ENCODE measurements around the gene HTR2A. TPM values are rescaled to one million over a fixed set of nuclear protein-coding genes. Genes with fewer than 3 reads are reported as not detected.

Gene HTR2A
- total RNA-seq, 1 experiment from 2014 or later: not detected

- H3K9me3 ChIP-seq (ENCODE audit: control insufficient read depth, insufficient read depth, low read depth, low read length): no peaks in the 10 kb centered on the region
- no peak overlapping the region for H3K27ac ChIP-seq (ENCODE audit: low read length)
- H3K4me1 ChIP-seq (ENCODE audit: control insufficient read depth, insufficient read depth, low read length): no peaks in the 10 kb centered on the region
- in situ Hi-C loops (cut with HindIII; ENCODE audit: low pct_unique_long_range_greater_than_20kb, low sequenced_read_pairs): no loop called here
- H3K36me3 ChIP-seq (ENCODE audit: control insufficient read depth, insufficient read depth, low read length): no peaks in the 10 kb centered on the region
- TF ChIP-seq POLR2AphosphoS5 (IDR thresholded peaks at IDR 0.05; ENCODE audit: low read depth, low read length) (no peak), SIN3A (IDR thresholded peaks at IDR 0.05; ENCODE audit: borderline replicate concordance, insufficient read depth, low read depth, low read length) (no peak), TCF7L2 (IDR thresholded peaks at IDR 0.05; ENCODE audit: low read depth, low read length) (no peak)
- TF ChIP-seq, protein P1, sequence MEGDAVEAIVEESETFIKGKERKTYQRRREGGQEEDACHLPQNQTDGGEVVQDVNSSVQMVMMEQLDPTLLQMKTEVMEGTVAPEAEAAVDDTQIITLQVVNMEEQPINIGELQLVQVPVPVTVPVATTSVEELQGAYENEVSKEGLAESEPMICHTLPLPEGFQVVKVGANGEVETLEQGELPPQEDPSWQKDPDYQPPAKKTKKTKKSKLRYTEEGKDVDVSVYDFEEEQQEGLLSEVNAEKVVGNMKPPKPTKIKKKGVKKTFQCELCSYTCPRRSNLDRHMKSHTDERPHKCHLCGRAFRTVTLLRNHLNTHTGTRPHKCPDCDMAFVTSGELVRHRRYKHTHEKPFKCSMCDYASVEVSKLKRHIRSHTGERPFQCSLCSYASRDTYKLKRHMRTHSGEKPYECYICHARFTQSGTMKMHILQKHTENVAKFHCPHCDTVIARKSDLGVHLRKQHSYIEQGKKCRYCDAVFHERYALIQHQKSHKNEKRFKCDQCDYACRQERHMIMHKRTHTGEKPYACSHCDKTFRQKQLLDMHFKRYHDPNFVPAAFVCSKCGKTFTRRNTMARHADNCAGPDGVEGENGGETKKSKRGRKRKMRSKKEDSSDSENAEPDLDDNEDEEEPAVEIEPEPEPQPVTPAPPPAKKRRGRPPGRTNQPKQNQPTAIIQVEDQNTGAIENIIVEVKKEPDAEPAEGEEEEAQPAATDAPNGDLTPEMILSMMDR (IDR thresholded peaks at IDR 0.05): no peak
- TF ChIP-seq, protein P2, sequence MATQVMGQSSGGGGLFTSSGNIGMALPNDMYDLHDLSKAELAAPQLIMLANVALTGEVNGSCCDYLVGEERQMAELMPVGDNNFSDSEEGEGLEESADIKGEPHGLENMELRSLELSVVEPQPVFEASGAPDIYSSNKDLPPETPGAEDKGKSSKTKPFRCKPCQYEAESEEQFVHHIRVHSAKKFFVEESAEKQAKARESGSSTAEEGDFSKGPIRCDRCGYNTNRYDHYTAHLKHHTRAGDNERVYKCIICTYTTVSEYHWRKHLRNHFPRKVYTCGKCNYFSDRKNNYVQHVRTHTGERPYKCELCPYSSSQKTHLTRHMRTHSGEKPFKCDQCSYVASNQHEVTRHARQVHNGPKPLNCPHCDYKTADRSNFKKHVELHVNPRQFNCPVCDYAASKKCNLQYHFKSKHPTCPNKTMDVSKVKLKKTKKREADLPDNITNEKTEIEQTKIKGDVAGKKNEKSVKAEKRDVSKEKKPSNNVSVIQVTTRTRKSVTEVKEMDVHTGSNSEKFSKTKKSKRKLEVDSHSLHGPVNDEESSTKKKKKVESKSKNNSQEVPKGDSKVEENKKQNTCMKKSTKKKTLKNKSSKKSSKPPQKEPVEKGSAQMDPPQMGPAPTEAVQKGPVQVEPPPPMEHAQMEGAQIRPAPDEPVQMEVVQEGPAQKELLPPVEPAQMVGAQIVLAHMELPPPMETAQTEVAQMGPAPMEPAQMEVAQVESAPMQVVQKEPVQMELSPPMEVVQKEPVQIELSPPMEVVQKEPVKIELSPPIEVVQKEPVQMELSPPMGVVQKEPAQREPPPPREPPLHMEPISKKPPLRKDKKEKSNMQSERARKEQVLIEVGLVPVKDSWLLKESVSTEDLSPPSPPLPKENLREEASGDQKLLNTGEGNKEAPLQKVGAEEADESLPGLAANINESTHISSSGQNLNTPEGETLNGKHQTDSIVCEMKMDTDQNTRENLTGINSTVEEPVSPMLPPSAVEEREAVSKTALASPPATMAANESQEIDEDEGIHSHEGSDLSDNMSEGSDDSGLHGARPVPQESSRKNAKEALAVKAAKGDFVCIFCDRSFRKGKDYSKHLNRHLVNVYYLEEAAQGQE (IDR thresholded peaks at IDR 0.05; ENCODE audit: insufficient read depth in 1 of 2, low read depth in 2 of 2, low read length in 1 of 2): no peak
- CTCF ChIA-PET: no interaction called here
- no peaks in the 10 kb centered on the region for H3K27me3 ChIP-seq (ENCODE audit: control insufficient read depth, insufficient read depth, low read length)
- no TSS peak for BruUV-seq (replicated peaks)
- no peak for ATAC-seq
- POLR2A ChIA-PET: no interaction called here
- no peak overlapping the region for H3K4me3 ChIP-seq (ENCODE audit: low read depth in 2 of 2, low read length in 2 of 2)
- intact Hi-C loops (cut with micrococcal nuclease; ENCODE audit: unreplicated experiment): no loop called here
- DNase-seq (ENCODE audit: low read depth, low spot score): no peak
These were observed 16.9 kb upstream of the HTR2A start for GRCh38 chr13:46913757-46914156.

GRCh38 chr13:46909042-46909441, 12.2 kb upstream of the HTR2A start:
- Histone ChIP-seq H3K27ac (ENCODE audit: low read length) (no peak overlapping the region), H3K36me3 (ENCODE audit: control insufficient read depth, insufficient read depth, low read length) (no peaks in the 10 kb centered on the region), H3K9me3 (ENCODE audit: control insufficient read depth, insufficient read depth, low read depth, low read length) (no peaks in the 10 kb centered on the region), H3K4me1 (ENCODE audit: control insufficient read depth, insufficient read depth, low read length) (no peaks in the 10 kb centered on the region), H3K4me3 (ENCODE audit: low read depth in 2 of 2, low read length in 2 of 2) (no peak overlapping the region), H3K27me3 (ENCODE audit: control insufficient read depth, insufficient read depth, low read length) (no peaks in the 10 kb centered on the region)
- CTCF ChIA-PET: no interaction called here
- in situ Hi-C loops (cut with HindIII; ENCODE audit: low pct_unique_long_range_greater_than_20kb, low sequenced_read_pairs): no loop called here
- TF ChIP-seq TCF7L2 (IDR thresholded peaks at IDR 0.05; ENCODE audit: low read depth, low read length): no peak
- no peak for TF ChIP-seq SIN3A (IDR thresholded peaks at IDR 0.05; ENCODE audit: borderline replicate concordance, insufficient read depth, low read depth, low read length)
- TF ChIP-seq, protein P1 (IDR thresholded peaks at IDR 0.05): no peak
- no peak for TF ChIP-seq POLR2AphosphoS5 (IDR thresholded peaks at IDR 0.05; ENCODE audit: low read depth, low read length)
- TF ChIP-seq, protein P2 (IDR thresholded peaks at IDR 0.05; ENCODE audit: insufficient read depth in 1 of 2, low read depth in 2 of 2, low read length in 1 of 2): no peak
- DNase-seq (ENCODE audit: low read depth, low spot score) (no peak), ATAC-seq (no peak)
- POLR2A ChIA-PET: no interaction called here
- intact Hi-C loops (cut with micrococcal nuclease; ENCODE audit: unreplicated experiment): no loop called here
- no TSS peak for BruUV-seq (replicated peaks)
